Skin of body (tissue), 2 donors: ENCODE data around the gene GREM2. TPM values are rescaled to one million over a fixed set of nuclear protein-coding genes. Genes with fewer than 3 reads are reported as not detected.

Source experiments
- DNase-seq: peaks from one replicate; lab custom pipeline; 2025; lab: John Stamatoyannopoulos, UW
- total RNA-seq: library from RNA; depleted of rRNA; stranded (reverse); fragments of >200 nt; gene quantifications from one replicate; pipeline ENCODE4 v1.2.3, GENCODE V29; 2014

Gene GREM2
- total RNA-seq, 1 donor from 2014 or later: 5.6 TPM

DNA sequence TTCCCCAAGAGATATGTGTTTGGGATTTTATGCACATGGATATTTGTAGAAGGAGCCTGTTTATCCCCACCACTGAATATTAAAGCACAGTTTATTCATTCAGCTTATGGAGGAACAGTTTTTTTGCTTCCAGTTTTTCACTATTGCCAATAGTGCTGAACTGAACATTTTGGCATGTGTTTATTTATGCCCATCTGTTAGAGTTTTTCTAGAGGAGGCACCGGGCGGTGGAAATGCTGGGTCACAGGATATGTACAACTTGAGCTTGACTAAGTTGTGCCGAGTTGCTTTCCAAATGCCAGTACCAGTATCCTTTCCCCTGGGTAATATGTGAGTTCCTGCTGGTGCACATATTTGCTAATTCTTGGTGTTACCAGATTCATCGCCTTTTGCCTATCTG, 111.3 kb downstream of the GREM2 start:
- DNase-seq: no peak

DNA sequence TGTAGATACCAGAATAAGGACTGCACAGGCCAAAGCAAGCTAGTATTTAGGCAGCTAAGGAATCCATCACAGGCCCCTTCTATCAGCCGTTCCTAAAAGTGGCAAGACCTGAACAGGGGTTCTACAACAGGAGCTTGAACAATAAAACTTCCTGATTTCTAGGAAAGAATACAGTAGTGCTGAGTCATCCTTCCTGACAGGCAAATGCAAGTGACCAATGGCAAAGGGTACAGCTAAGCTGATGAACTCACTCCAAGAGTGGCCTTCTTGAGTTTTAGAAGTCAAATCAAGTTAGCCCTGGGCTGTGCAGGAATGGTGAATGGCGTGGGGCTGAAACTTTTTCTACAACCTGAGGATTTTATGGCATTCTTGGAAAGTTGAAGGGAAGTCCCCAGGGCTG, 112.9 kb downstream of the GREM2 start:
- no peak for DNase-seq

DNA sequence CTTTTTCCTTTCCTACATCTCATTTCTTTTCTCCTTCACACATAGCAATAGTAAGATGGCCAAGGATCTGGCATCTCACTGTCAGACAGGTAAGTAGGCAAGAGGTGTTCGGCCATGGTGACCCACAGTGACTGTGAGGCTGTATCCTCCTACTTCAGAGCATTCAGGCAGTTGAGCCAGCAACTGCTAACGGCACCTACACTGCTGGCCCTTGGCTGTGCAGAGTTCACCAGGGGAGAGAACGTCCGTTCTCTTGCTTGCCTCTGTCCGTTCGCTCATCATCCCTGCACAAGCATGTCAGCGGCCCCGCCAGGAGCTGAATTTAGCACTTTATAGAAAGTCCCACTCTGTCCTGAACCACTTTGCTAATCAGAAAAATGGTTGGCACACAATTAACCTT, 113.6 kb downstream of the GREM2 start:
- DNase-seq: no peak

DNA sequence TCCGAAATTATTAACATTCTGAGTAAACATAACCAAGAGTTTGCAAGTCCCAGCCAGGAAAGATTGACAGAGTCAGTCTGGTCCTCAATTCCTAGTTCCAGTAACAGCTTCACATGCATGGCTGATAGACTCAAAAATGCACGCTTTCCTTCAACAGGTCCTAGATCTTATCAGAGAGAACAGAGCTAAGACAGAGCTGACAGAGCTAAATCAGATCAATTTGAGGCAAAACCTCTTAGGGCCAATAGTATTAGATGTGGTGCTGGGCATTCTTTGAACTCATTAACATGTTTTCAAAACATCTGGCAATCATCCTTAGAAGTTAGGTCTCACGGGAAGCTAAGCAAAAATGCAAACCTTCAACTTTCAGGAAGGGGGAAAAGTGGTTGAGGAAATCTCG, 114.0 kb downstream of the GREM2 start:
- DNase-seq: no peak

DNA sequence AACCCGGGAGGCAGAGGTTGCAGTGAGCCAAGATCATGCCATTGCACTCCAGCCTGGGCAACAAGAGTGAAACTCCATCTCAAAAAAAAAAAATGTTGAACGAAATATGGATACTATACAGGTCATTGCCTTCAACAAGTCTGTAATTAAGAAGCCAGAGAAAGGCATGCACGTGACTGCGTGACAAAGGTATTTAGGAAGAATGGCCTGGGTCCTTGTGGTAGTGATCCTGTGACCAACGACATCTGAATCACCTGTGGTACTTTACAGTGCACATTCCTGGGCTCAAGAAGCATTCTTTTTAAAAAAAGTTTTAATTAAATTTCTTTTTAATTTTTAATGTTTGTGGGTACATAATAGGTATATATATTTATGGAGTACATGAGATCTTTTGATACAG, 115.0 kb downstream of the GREM2 start:
- no peak for DNase-seq

GRCh38 chr1:240496356-240496755, 115.6 kb downstream of the GREM2 start:
- DNase-seq: no peak

DNA sequence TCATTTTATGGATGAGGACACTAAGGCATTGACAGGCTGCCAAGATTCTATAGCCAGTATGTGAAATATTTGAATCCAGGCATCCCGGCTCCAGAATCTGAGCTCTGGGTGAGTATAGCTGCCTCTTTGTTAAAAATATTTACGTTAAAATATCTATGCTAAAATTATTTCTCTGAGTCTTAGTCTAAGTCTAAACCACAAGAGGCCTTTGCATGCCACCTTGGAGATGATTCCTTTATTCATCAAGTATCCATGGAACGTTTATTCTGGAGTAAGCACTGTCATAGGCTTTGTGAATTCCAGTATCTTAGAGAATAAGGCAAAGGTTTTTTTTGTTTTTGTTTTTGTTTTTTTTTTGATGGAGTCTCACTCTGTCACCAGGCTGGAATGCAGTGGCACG, 116.4 kb downstream of the GREM2 start:
- no peak for DNase-seq

GRCh38 chr1:240492832-240493440, 119.0 kb downstream of the GREM2 start:
- DNase-seq: no peak

DNA sequence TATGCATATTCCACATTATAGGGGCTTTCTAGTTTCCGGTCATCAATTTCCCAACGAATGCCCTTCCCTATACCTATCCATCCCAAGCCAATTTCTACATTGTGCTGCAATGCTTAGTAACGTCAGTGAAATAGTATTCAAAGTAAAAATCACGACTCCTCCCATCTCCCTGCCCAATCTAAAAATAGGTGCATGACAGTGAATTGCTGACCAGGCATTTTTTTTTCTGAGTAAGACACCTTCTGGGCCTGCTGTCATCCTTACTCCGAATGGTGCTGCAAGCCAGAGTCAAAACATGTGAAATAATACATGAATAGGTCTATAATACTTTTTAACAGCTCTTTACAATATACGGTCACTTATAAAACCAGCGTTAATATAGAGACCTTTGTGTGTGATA, 120.2 kb downstream of the GREM2 start:
- no peak for DNase-seq

GRCh38 chr1:240491156-240491555, 120.8 kb downstream of the GREM2 start:
- DNase-seq: no peak

DNA sequence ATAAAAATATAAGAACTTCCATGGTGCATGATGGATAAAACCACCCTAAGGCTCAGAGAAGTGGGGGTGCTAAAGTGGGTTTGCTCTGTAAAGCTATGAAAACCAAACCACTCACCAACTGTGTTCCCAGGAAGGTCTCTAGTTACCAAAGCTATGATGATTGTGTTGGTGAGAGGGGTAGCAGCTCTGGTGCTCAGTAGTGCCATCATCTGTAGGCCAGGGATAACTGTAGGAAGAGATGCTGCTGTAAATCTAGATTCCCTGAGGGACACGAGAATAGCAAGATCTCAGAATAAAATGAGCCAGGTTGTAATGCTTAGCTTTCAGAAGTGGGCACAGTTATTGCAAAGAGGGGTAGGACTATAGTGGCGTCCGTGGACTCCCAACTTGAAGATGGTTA, 124.5 kb downstream of the GREM2 start:
- no peak for DNase-seq

DNA sequence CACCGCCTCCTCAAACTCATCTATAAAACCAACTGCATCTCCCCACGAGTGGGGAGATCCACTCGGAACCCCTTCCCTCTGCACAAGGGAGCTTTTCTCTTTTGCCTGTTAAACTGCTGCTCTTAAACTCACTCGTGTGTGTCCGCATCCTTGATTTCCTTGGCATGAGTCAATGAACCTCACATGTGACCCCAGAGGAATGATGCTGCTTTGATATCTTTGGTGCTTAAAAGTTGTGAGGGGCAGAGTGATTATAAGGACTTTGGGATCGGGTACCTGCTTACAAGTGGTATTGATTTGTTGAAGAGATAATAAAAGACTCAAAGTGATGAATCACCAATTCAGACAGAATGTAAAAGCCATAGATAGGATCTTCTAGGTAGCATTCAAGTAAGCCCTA, 125.3 kb downstream of the GREM2 start:
- DNase-seq: no peak

GRCh38 chr1:240484804-240485443, 127.0 kb downstream of the GREM2 start:
- no peak for DNase-seq

GRCh38 chr1:240478536-240478935, 133.4 kb downstream of the GREM2 start:
- DNase-seq: no peak

DNA sequence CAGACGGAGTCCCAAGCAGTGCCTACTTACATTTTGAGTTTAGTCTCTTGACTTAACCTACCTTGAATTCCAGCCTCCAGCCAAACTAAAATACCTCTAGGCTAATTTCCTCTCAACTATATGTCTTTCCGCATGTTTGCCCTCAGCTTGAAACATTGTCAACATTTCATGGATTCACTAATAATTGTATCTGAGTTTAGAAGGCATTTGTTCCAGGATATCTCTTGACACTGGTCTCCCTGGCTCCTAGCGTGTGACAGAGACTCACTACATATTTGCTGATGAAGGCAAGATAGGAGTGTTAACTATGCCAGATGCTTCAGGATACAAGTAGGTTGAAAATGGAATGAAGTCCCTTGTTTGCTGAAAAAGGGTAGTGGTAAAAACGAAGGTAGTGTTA, 136.1 kb downstream of the GREM2 start:
- no peak for DNase-seq

- no peak for DNase-seq
Observed at GRCh38 chr1:240474133-240474614, 137.8 kb downstream of the GREM2 start.

DNA sequence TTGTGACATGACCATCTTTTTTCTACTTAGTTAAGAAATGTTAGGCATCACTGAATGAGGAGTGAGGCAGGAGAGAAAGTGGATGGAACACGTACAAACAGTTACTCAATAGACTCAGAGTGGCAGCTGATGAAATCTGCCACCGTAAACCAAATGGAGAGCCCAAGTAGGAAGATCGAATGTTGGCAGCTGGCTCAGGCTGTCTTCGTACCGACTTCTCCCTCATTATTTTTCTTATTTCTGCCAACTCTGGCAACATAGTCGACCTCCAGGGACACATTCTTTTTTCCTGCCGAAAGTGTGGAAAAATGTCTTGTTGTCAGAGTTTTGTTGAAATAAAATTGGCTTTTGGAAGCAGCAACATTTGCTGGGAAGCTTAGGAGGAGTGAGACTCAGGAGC, 143.3 kb downstream of the GREM2 start:
- no peak for DNase-seq

DNA sequence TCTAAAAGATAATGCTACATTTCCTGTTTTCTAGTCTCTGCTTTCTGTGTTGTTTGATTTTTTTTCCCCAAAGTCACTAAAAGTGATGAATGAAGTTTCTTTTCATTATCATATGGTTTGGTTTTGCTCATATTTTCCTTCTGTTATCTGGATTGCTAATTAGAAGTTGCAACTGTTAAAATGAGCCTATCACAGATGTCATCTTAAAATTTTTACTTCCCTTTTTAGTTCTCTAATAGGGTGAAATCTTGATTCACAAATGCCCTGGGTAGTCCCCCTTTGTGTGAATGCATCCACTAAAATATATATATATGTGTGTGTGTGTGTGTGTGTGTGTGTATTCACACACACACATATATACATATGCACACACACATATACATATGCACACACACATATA, 144.1 kb downstream of the GREM2 start:
- no peak for DNase-seq

GRCh38 chr1:240466509-240466908, 145.4 kb downstream of the GREM2 start:
- no peak for DNase-seq

- DNase-seq: no peak
Observed at GRCh38 chr1:240465531-240465940, 146.4 kb downstream of the GREM2 start.

- DNase-seq: no peak
Observed at GRCh38 chr1:240464099-240464498, 147.9 kb downstream of the GREM2 start.

- no peak for DNase-seq
Observed at GRCh38 chr1:240462766-240463395, 149.1 kb downstream of the GREM2 start.

- DNase-seq: no peak
Observed at GRCh38 chr1:240462277-240462676, 149.7 kb downstream of the GREM2 start.
